IPS-NIHi7 (cell line): Measurements from ENCODE around the gene ZNF410.
"Not testable (repeated sequence)": the region's sequence is repeated elsewhere in the genome, so short reads cannot be mapped to it uniquely, and the experiment has no call there.

Experiments
- DNase-seq: peaks from one replicate; pipeline ENCODE4 v3.0.0; 2012; ENCODE audit warnings: mixed read lengths; ENCODE audit errors: extremely low spot score

Gene ZNF410, protein sequence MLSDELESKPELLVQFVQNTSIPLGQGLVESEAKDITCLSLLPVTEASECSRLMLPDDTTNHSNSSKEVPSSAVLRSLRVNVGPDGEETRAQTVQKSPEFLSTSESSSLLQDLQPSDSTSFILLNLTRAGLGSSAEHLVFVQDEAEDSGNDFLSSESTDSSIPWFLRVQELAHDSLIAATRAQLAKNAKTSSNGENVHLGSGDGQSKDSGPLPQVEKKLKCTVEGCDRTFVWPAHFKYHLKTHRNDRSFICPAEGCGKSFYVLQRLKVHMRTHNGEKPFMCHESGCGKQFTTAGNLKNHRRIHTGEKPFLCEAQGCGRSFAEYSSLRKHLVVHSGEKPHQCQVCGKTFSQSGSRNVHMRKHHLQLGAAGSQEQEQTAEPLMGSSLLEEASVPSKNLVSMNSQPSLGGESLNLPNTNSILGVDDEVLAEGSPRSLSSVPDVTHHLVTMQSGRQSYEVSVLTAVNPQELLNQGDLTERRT

DNA sequence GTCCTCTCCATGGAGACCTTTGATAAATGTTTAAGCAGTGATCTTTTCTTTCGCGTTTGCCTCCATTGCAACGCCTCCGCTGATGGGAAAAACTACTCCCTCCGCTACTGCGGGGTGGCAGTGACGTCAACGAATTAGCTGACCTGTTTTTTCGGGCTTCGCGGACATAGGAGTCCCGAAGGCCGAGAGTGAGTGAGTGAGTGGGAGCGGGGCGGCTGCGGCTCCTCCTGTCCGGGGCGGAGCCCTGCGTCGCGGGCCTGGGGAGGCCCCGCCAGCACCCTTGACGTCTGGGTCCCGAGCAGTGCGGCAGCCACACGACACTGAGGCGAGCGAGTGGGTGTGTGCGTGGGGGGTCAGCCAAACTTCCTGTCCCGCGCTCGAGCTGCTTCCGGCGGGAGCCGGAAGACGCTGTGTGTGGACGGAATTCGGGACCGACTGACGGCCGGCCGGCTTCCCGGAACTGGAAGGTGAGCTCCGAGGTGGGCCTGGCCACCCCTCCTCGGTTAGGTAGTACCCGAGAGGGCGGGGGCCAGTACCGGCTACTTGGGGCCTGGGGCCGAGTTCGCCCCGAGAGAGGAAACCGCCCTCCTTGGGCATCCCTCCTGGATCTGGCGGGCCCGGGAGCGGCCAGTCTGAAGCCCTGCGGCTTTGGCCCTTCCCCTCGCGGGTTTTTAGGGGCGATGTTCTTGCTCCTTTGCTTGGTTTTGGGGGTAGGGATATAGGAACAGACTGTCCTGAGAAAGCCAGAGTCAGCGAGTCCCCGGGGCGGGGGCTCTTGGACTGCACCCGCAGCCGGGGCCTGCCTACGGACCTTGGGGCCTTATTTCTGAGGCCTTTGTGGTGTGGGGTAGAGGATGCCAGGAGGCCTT, at the start of gene ZNF410:
Gene ZNF410 (plus strand): TSS at position 411 of the 869 bp plus-strand sequence. CDS start 5,317 bp downstream, outside the sequence.
- DNase-seq: peak; percentile 91

DNA sequence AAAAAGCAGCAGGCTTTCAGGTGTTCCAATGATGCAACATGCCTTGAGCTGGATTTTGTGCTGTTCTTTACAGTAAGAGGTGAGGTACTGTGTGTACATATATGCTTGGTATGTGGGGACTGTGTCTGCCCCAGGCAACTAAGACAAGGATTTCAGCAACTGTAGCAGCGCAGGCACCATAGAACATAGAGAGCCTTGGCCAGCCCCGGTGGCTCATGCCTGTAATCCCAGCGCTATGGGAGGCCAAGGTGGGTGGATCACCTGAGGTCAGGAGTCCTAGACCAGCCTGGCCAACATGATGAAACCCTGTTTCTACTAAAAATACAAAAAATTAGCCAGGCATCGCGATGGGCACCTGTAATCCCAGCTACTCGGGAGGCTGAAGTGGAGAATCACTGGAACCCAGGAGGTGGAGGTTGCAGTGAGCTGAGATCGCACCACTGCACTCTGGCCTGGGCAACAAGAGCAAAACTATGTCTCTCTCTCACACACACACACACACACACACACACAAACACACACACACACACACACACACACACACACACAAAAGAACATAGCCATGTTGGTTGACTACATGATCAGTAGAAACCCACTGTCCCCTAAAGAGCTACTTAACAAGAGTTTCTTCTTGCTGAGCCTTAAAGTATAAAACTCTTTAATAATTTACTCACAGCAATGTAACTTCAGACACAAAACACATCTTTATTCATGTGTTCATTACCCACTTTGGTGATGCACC, 48.2 kb upstream of the ZNF410 start:
- DNase-seq: not testable (repeated sequence)

DNA sequence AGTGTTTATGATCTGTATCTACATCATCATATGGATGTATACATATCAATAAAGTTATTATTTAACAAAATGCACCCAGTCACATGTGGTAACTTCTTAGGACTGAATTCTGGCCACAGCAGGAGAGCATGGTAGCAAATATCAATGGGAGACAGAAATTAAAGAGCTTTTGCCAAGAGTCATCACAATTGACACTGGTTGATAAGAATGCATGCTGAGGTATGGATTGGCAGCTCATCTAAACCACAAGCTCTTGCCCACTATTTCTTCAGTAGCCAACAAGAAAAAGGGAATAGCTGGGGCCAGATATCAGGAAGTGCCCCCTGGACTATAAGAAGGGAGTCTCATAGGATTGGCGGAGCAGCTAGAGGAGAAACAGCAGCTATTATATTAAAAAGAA, 44.5 kb upstream of the ZNF410 start:
- no peak for DNase-seq

DNA sequence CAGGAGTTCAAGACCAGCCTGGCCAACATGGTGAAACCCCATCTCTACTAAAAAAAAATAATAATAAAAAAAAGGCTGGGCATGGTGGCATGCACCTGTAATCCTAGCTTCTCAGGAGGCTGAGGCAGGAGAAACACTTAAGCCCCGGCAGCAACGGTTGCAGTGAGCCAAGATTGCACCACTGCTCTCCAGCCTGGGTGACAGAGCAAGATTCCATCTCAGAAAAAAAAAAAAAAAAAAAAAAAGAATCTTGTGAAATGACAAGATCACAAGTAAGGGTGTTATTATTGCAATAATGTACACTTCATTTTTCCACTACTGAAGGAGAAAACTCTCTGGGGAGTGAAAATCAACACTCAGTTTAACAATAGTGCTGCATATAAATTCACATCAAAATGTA, 43.8 kb upstream of the ZNF410 start:
- DNase-seq: no peak

DNA sequence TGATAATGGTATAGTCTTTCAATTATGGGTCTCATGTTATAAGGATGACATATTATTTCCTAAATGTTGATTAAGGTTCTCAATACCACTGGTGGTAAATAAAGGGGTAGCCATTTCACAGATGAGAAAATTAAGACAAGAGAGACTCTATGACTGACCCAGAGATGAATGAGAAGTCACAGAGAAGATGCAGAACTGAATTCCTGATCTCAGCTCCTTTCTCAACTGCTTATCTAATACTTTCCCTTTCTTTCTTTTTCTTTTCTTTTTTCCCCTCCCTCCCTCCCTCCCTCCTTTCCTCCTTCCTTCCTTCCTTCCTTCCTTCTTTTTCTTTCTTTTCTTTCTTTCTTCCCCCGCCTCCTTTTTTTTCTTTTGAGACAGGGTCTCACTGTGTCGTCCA, 43.4 kb upstream of the ZNF410 start:
- DNase-seq: no peak

DNA sequence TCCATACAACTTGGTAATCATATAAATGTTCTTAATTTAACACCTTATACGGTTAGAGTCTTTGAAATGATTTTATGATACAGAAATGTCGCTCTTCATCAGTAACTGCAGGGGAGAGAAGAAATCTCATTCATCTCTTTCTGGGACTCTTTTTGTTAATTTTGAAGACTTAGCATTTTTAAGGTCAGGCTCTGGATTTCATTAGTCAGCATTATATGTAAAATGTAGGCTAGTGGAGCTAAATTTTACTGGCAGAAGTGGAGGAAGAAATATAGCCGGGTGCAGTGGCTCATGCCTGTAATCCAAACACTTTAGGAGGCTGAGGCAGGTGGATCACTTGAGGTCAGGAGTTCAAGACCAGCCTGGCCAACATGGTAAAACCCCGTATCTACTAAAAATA, 39.7 kb upstream of the ZNF410 start:
- no peak for DNase-seq

DNA sequence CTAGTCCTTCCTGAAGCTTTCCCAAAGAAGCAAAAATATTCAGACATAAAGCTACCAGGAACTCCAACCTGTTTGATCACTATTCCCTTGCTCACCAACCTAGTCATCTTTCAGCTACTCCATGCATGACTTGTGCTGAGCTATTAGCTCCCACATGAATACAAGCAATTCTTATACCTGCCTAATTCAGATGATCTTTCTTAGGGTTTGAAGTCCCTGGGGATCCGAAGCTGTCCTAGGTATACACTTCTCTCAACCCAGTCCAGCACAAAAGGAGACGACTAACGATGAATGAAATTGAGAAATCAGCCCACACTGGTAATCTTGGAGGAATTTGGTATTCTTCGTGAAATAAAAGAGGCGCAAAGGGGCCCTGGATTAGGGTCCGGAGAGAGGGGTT, 35.7 kb upstream of the ZNF410 start:
- no peak for DNase-seq

DNA sequence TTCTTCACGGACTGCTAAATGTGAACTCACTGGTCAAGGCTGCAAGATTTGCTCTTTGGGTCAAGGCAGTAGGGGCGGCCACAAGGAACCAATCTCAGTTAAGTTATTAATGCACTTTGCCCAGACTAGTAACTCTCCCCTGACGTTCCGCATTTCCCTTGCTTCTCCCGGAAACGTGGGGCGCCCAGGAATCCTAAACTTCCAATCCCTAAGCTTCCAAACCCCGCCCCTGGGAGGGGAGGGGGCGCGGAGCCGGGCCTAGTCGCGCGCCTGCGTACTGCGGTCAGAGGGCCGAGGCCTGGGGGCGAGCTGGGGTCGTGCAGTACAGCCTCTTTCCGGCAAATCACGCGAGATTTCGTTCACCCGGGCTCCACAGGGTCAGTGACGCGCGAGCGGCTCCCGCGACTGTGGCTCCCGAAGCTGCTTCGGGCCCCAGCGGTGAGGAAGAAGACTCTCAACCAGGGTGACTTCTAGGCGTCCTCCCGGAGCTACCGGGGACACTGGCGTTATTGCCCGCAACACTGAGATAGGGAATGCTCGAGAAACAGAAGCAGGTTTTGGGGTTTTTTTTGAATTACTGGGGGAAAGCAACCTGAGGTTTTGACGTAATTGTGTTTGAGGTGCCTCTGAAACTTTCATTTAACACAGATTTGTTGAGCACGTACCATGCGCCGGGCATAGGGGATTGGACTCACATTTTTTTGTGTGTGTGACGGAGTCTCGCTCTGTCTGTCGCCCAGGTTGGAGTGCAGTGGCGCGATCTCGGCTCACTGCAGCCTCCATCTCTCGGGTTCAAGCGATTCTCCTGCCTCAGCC, 34.9 kb upstream of the ZNF410 start, which contains the start of gene PTGR2:
Gene PTGR2 (plus strand): TSS at position 265 of the 816 bp plus-strand sequence. CDS start 7,032 bp downstream, outside the sequence.
- peak; percentile 100 for DNase-seq

DNA sequence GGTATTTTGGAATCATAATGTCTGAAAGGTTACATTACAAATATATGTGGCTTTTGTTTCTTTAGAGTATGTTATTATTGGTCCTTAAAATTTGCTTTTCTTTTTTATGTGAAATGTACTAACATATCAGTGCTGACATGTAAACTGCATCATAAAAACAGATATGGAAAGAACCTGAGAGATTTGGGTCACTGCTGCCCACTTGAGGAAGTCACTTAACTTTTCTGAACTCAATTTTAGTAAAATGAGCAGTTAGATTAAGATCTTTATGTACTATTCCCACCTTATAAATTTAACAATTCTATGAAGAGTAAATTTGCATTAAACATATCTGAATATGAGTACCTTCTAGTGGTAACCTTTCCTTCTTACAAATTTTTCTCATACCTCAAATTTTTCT, 27.5 kb upstream of the ZNF410 start:
- DNase-seq: no peak

DNA sequence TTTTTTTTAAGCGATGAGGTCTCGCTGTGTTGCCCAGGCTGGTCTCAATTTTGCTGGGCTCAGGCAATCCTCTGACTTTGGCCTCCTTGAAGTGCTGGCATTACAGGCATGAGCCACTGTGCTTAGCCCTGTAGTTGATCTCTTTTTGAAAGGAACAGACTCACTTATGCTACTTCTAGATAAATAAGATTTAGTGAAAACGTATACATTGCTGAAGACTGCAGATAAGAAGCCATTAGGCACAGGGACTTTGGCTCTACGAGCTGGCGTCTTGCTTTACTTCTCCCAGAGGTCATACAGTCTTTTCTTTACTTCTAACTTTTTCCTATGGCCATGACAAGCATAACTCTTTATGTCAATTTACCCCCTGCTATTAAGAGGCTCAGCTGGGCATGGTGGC, 25.6 kb upstream of the ZNF410 start:
- DNase-seq: no peak

DNA sequence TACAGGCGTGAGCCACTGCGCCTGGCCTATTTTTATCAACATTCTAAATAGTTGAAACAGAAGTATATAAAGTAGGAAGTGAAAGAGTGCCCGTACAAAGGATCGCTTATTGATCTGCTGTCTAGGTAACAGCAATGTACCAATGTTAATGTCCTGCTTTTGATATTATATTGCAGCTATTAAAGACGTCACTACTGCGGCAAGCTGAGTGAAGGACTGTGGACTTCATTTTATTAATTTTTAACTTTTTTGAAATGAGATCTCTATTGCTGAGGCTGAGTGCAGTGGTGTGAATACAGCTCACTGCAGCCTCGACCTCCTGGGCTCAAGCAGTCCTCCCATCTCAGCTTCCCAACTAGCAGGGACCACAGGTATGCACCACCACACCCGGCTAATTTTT, 24.2 kb upstream of the ZNF410 start:
- DNase-seq: no peak

DNA sequence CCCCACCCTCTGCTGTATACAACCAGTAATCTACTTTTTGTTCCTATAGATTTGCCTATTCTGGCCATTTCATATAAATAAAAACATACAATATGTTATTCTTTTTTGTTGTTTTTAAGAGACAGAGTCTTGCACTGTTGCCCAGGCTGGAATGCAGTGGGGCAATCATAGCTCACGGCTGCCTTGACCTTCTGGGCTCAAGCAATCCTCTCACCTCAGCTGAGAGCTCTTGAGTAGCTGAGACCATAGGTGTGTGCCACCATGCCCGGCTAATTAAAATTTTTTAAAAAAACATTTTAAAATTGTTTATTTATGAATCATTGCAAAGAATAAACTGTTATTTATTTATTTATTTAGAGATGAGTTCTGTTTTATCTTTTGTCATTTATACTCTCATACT, 23.4 kb upstream of the ZNF410 start:
- DNase-seq: no peak

DNA sequence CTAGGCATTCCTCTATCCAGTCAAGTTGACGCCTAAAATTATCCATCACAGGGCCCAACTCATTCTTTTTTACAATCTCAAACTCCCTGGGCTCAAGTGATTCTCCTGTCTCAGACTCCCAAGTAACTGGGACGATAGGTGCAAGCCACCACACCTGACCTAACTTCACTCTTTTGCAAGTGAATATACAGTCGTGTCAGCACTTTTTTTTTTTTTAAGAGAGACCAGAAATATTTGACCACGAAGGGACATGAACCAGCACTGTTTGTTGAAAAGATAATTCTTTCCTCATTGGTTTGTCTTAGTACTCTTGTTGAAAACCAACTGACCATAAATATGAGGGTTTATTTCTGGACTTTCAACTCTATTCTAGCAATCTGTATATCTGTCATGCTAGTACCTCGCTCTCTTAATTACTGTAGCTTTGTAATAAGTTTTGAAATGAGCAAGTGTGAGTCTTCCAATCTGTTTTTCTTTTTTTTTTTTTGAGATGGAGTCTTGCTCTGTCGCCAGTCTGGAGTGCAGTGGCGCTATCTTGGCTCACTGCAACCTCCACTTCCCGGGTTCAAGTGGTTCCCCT, 21.0 kb upstream of the ZNF410 start:
- DNase-seq: no peak

DNA sequence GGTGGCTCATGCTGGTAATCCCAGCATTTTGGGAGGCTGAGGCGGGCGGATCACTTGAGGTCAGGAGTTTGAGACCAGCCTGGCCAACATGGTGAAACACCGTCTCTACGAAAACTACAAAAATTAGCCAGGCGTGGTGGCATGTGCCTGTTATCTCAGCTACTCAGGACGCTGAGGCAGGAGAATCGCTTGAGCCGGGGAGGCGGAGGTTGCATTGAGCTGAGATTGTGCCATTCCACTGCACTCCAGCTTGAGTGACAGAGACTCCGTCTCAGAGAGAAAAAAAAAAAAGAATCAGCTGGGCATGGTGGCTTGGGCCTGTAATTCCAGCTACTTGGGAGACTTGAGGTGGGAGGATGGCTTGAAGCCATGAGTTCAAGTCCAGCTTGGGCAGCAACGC, 16.9 kb upstream of the ZNF410 start:
- not testable (repeated sequence) for DNase-seq

DNA sequence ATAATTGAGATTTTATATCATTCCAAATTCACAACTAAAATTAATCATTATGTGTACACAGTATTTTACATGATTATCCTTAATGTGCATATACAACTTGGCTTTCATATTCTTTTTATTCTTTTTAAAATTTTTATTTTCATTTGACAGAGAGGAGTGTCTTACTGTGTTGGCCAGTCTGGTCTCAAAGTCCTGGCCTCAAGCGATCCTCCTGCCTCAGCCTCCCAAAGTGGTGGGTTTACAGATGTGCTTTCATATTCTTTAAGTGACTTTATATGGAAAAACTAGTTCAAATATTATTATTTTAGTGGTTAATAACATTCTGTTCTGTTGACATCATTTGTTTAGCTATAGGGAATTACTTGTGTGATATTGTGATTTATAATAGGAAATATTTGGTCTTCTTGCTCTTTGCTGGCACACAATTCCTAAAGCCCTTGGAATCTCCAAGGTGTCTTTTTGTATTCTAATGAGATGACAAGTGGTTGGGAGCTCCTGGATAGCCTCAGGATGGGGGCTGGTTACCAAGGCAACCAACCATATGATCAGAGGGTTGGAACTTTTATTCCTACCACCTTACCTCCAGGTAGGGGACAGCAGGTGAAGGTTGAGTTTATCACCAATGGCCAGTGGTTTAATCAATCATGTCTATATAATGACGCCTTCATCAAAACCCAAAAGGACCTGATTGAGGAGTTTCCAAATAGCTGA, 16.0 kb upstream of the ZNF410 start:
- peak; percentile 19 for DNase-seq

DNA sequence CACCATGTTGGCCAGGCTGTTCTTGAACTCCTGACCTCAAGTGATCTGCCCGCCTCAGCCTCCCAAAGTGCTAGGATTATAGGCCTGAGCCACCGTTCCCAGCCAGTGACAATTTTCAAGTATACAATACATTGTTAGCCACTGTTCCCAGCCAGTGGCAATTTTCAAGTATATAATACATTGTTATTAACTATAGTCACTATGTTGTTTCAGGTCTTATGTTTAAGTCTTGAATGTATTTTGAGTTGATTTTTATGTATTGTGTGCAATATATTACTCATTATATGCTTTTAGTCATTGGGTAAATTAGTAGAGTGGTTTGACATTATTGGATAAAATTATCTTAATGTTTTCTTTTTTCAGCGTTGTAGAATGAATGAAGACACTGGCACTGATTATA, 13.0 kb upstream of the ZNF410 start:
- no peak for DNase-seq

DNA sequence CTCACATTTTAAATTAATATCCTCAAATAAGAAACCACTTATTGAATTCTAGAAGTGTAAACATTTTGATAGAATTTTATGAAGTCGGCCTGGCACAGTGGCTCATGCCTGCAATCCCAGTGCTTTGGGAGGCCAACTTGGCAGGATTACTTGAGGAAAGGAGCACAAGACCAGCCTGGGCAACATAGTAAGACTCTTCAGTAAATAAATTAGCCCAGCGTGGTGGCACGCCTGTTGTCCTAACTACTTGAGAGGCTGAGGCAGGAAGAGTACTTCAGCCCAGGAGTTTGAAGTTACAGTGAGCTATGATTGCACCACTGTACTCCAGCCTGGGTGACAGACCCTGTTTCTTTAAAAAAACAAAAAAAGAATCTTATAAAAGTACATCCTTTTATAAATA, 8.9 kb upstream of the ZNF410 start:
- no peak for DNase-seq

DNA sequence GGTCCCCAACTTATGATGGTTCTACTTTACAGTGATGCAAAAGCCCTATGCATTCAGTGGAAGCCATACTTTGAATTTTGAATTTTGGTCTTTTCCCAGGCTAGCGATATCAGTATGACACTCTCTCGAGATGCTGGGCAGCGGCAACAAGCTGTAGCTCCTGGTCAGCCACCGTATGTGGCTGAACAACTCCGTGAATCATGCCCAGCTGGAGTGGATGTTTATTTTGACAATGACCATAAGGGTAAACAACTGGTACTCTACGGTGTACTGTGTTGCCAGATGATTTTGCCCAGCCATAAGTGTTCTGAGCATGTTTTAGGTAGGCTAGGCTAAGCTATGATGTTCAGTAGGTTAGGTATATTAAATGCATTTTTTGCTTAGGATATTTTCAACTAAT, 8.2 kb upstream of the ZNF410 start:
- DNase-seq: no peak

DNA sequence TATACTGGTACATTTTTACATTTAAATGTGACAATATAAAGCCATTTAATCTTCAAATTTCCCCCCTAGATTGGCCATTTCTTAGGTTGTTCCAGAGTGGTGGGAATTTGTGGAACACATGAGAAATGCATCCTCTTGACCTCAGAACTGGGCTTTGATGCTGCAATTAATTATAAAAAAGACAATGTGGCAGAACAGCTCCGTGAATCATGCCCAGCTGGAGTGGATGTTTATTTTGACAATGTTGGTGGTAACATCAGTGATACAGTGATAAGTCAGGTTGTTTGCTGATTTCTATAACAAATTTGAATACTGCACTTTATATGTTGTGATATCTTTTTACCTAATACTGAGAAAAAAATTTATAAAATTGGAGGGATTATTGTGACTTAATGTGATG, 7.6 kb upstream of the ZNF410 start:
- no peak for DNase-seq
